Activated naive CD4-positive, alpha-beta T cell treated with anti-CD3 and anti-CD28 coated beads, Interleukin-2, amount 50 U/mL, for 16 hours (primary cell): ENCODE measurements around the gene MRC2.

ENCODE experiments used
- DNase-seq: peaks from one replicate; pipeline ENCODE4 v3.0.0-alpha.2; 2020

Gene MRC2

DNA sequence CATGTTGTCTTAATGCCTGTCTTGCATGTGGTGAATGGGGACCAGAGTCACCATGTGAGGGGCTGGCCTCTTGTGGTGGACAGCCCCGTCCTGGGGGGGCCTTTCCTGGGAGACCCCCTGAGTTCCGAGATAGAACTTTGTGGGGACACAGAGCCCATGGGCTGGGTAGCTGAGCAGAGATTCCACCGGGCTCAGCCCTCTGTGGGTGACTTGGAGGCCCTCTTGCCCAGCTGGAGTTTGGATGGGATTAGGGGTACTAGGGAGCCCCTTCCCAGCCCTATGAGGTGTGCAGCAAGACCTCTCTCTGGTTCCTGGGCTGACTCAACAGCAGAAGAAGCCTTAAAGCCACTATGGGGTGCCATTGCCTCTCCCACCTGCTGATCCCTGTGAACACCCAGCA lies 38.1 kb downstream of the MRC2 start:
- no peak for DNase-seq

DNA sequence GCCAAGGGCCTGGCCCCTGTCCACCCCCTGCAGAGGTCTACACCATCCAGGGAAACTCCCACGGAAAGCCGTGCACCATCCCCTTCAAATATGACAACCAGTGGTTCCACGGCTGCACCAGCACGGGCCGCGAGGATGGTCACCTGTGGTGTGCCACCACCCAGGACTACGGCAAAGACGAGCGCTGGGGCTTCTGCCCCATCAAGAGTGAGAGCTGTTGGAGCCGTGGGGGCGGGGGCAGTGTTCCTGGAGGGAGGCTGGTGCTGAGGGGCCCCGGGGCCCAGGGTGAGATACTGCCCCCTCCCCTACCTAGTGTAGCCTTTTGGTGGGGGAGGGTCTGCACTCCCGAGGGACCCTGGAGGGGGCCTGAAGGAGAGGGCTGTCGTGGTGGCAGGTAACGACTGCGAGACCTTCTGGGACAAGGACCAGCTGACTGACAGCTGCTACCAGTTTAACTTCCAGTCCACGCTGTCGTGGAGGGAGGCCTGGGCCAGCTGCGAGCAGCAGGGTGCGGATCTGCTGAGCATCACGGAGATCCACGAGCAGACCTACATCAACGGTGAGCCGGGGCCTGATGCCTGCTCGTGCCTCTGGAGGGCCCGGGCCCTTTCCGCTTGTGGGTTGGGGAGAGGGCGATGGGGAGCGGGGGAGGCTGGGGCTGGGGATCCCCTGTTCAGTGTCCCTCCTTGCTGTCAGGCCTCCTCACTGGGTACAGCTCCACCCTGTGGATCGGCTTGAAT lies 38.8 kb downstream of the MRC2 start:
- DNase-seq = no peak

DNA sequence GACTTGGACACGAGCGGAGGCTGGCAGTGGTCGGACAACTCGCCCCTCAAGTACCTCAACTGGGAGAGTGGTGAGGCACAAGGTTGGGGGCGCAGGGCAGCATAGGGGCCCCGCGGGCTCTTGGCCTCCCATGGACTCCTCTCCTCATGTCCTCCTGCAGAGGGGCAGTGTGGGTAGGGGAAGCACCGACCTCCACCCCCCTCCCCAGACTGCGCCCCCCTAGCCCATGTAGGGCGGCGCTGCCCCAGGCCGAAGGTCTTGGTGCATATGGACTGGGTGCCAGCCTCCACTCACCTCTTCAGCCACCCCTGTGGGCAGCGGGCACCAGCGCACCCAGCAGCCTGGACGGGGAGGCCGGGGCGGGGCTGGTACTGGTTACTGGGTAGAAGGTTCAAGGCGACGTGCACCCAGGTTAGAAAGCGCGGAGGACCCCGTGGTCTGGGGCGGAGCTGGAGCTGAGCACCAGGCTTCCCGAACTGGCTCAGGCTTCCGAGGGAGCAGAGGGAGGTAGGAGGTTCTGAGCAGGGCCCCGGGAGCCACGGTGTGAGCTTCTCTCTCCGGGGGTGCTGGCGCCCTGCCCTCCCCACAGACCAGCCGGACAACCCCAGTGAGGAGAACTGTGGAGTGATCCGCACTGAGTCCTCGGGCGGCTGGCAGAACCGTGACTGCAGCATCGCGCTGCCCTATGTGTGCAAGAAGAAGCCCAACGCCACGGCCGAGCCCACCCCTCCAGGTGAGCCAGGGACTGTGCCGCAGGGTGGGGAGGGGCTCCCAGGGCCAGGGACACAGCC lies 39.5 kb downstream of the MRC2 start:
- no peak for DNase-seq

DNA sequence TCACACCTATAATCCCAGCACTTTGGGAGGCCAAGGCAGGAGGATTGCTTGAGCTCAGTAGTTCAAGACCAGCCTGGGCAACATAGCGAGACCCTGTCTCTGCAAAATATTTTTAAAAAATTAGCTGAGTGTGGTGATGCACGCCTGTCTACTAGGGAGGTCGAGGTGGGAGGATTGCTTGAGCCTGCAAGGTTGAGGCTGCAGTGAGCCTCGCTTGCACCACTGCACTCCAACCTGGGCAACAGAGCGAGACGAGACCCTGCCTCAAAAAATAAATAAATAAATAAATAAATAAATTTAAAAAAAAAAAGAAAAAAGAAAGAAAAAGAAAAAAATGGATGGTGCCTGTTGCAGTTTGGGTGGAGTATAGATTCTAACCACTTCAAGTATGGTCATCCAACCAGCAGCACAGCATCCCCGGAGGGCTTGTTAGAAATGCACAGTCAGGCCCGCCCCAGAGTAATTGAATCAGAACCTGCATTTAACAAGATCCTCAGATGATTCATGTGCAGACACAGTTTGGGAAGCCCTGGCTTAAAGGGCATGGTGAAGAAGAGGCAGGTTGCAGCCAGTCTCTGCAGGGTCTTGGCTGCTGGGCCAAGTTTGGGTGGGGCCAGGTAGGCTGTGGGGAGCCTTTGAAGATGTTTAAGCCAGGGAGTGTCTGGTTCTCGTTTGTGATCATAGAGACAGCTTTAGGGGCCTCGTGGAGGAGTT lies 40.8 kb downstream of the MRC2 start:
- no peak for DNase-seq

DNA sequence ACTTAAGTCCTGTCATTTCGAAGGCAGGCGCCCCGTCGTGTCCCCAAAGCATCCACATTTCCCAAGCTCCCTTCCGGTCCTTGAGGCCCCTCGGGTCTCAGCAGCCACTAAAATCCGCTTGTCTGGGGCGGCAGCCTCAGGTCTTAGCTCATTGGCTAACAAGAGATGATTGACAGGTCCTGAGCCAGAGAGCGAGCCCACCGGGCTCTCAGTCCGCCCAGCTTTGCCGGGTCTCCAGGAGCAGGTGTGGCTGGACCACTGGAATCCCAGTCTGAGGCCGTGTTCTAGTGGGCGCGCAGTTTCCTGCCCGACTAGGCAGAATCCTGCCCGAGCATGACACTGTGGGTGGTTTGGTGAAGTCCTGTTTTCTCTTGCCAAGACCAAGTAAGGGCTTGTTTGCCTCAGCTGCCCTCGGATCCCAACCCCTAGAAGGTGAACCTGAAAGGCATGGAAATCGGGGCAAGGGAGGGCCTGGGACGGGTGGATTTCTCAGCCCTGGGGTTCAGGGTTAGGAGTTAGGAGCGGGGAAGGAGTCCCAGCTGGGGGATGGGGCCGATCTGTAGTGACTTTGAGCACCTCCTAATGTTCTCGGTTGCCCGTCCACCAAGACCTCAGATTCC lies 42.8 kb downstream of the MRC2 start:
- DNase-seq = no peak

DNA sequence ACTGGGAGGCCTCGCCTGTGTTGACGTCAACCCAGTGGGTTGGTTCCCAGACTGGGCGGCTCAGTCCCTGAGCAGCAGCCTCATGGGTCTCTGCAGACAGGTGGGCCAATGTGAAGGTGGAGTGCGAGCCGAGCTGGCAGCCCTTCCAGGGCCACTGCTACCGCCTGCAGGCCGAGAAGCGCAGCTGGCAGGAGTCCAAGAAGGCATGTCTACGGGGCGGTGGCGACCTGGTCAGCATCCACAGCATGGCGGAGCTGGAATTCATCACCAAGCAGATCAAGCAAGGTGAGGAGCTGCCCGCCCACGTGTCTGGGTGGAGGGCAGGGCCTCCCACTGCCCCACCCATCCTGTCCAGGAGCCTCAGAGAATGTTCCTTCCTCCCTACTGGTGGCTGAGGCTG lies 44.1 kb downstream of the MRC2 start:
- DNase-seq = no peak

DNA sequence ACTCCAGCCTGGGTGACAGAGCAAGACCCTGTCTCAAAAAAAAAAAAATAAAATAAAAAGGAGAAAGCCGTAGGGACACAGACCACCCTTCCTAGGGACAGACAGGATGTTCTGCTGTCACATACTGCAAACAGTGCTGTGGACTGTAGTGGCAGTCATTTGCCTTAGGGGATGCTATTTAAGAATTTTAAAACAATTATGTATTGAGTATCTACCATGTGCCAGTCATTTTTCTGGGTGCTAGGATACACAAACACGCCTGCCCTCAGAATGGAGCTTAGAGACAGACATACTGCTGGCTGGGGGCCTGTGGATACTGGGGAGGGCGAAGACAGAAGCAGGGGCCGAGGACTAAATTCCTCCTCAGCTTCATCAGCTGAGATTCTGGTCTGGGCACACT lies 45.5 kb downstream of the MRC2 start:
- no peak for DNase-seq

DNA sequence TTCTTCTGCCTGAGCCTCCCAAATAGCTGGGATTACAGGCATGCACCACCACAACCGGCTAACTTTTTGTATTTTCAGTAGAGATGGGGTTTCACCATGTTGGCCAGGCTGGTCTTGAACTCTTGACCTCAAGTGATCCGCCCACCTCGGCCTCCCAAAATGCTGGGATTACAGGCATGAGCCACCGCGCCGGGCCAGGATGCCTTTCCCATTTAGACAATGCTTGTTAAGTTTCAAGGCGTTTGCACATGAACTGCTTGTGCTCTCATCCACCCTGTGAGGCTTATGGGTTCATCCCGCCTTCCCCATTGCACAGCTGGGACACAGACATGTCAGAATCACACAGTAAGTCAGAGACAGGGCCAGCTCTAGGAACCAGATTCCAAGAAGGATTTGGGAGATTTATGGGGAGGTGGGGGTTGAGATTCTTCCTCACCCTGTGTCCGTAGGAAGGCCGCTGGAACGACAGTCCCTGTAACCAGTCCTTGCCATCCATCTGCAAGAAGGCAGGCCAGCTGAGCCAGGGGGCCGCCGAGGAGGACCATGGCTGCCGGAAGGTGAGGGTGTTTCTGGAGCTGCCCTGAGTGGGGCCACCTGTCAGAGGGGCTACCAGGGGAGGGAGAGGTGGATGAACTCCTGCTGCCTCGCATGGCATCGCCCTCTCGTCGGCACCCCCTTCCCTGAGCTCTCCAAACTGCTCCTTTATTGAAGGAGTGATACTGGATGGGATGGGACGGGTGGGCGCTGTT lies 46.3 kb downstream of the MRC2 start:
- no peak for DNase-seq

DNA sequence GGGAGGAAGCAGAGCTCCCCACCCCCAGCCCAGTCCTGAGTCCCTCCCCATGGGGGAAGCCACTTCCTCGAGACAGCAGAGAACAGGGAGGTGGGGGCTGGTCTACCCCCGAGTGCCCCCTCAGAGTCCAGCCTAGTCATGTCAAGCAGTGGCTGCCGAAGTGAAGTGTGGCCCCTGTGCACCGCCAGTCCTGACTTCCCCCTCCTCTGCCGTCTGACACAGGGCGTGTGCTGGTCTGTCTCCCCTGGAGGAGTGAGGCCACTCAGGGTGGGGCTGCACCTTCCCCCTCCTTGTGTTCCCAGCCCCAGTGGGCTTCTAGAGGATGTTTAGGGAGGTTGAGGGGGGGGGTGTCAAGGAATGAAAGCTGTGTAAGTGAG lies 46.9 kb downstream of the MRC2 start:
- no peak for DNase-seq

DNA sequence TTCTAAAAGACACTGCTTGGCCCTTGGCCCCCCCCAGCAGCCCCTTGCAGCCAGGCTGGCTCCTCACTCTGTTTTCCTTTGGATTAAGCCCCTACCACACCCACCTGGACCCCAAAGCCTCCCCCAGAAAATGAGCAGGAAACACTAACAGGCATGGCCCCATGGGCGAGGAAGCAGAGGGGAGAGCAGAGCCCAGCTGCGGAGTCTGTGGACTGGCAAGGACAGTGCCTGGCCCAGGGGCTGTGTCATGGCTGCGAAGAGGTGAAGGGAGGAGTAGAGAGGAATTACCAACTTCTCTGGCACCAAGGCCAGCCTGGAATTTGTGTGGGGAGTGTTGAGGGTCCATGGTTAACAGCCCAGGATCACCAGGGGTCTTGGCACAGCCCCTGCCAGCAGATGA lies 47.4 kb downstream of the MRC2 start:
- DNase-seq = no peak

DNA sequence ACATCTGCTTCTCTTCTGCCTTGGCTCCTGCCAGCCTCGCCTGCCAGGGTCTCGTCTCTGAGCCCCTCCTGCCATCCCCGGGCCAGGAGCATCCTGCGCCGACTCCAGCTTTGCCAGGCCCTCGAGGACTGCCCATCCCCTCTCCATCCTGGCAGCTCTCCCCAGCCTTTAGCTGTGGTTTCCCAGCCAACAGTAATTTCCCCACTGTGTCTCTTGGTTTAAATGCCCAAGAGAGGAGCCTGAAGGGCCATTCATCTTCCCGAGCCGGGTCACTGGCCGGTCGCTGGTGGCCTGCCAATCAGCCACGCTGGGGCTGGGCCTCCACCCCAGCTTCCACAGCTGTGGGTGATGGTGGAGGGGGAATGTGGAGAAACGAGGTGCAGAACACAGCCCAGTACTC lies 47.8 kb downstream of the MRC2 start:
- no peak for DNase-seq

DNA sequence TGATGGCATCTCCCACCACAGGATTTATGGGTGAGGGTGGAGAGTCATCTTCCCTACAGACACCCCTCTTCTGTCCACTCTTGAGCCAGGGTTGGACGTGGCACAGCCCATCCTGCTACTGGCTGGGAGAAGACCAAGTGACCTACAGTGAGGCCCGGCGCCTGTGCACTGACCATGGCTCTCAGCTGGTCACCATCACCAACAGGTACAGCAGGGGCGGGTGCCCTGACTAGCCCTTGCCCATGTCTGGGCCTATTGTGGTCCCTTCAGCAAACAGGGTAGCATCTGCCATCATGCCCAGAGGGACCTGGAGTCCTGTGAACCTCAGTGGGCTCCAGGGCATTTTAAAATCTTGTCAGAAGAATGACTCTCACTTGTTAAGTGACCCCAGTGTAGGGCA lies 48.2 kb downstream of the MRC2 start:
- no peak for DNase-seq

DNA sequence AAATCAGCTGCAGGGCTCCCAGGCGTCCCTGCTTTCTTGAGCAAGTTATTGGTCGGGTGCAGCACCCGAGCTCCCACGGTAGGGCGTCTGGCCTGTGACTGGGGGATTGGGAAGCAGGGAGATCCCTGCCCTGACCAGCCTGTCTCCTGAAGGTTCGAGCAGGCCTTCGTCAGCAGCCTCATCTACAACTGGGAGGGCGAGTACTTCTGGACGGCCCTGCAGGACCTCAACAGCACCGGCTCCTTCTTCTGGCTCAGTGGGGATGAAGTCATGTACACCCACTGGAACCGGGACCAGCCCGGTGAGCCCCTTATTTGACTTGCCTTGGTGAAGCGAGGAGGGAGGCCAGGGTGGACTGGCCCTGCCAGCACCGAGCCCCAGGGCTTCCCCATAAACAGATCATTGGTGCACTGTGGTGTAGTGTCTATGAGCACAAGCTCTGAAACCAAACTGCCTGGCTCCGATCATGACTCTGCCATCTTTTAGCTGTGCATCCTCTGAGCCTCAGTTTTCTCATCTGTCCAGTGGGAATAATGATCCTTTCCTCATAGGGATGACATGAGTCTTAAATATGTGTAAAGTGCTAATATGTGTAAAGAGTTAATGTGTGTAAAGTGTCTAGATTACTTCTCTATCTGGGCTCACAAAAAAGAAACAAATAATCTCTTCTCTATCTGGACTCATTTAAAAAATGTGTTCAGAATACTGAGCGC lies 48.9 kb downstream of the MRC2 start:
- DNase-seq = no peak

DNA sequence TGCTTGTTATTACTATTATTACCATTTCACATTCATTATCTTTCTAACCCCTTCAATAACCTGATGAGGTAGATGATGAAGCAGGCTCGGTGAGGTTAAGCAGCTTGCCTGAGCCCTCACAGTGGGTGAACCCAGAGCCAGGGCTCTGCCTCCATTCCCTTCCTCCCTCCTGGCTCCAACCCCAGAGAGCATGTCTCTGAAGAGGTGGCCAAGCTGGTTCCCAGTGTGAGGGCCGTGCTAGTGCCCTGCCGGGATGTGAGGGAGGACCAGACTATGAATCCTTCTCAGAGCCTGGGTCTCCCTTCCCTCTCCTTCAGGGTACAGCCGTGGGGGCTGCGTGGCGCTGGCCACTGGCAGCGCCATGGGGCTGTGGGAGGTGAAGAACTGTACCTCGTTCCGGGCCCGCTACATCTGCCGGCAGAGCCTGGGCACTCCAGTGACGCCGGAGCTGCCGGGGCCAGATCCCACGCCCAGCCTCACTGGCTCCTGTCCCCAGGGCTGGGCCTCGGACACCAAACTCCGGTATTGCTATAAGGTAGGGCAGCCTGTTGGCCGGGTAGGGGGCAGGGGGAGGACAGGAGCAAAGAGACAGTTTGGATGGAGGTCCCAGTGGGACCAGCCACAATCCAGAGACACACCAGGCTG lies 49.6 kb downstream of the MRC2 start:
- DNase-seq = no peak

DNA sequence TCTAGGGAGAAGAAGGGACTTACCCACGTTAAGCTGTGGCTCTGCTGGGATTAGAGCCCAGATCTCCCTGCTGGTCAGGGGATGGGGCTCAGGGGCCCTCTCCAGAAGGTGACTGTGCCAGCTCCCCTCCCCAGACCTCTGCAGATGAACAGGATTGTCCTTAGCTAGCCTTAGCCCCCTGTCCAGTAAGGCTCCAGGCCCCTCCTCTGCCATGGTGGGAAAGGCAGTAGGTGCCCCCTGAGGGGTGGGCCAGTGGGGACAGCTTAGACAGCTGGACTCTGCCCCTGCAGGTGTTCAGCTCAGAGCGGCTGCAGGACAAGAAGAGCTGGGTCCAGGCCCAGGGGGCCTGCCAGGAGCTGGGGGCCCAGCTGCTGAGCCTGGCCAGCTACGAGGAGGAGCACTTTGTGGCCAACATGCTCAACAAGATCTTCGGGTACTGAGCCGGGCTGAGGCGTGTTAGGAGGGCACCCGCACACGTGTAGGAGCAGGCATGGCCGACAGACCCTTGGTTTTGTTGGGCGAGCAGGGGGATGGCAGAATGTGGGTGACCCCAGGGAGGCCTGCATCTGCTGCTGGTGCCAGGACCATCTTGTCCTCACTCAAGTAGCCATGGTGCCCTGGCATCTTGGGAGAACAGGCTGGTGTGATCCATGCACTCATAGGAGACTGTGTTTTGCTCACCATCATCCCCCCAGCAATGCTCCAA lies 50.9 kb downstream of the MRC2 start:
- no peak for DNase-seq

DNA sequence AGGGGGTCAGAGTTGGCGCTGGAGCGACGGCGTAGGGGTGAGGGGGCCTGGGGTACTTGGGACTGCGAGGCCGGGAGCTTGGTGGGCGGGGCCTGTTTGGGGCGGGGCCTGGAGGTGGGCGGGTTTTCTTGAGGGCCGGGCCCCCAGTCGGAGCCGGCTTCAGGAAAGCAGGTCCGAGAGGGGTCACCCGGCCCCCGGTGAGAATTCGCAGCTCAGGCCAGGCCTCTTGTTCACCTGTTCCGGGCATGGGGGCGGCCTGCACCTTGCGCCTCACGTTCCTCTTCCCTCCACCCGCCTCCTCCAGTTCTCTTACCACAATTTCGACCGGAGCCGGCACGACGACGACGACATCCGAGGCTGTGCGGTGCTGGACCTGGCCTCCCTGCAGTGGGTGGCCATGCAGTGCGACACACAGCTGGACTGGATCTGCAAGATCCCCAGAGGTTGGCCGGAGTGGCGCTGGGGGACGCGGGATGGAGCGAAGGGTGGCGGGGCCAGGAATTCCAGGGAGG lies 52.5 kb downstream of the MRC2 start:
- no peak for DNase-seq

DNA sequence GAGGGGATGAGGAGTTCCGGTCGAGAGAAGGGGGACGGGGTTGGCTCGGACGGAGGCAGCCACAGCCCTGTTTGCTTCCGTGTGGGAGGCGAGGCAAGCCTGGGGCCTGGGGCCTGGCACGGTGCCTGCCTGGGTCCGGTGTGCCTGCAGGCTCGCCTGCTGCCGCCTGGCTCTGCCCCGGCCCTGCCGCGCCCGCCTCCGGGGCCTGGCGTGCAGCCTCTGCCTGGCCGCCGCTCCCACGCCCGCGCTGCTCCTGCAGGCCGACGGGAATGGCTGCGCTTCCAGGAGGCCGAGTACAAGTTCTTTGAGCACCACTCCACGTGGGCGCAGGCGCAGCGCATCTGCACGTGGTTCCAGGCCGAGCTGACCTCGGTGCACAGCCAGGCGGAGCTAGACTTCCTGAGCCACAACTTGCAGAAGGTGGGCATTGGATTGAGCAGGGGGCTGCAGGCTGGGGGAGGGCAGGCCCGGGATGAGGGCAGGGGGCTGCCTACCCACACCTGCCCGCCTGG lies 53.1 kb downstream of the MRC2 start:
- DNase-seq = no peak

DNA sequence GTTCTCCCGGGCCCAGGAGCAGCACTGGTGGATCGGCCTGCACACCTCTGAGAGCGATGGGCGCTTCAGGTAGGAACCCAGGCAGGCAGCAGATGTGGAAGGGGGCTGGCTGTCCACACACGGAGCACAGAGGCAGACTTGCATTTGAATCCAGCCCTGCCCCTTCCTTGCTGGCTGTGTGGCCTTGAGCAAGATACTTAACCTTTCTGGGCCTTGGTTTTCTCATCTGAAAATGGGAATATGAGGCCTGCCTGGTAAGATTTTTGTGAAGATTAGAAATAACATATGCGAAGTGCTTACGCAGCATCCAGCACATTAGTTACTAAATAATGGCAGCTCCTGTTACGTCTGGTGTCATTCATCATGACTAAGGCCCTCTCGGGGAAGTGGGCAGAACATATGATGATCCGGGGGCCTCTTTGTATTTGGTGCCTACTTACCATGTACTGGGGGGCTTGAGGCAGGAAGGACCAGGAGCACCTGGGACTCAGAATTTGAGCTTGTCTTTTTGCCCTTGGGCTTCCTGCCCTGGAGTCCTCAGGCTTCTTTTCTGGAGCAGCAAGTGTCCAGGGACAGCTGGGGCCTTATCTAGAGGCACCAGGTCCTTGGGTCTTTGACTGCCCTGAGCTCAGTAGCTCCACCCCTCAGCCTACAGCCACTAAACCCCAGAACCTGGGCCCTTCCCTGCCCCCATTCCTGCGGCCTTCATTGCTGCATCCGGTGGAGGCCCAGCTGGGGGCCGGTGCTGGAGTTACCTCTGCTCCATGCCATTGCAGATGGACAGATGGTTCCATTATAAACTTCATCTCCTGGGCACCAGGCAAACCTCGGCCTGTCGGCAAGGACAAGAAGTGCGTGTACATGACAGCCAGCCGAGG lies 53.8 kb downstream of the MRC2 start:
- no peak for DNase-seq

DNA sequence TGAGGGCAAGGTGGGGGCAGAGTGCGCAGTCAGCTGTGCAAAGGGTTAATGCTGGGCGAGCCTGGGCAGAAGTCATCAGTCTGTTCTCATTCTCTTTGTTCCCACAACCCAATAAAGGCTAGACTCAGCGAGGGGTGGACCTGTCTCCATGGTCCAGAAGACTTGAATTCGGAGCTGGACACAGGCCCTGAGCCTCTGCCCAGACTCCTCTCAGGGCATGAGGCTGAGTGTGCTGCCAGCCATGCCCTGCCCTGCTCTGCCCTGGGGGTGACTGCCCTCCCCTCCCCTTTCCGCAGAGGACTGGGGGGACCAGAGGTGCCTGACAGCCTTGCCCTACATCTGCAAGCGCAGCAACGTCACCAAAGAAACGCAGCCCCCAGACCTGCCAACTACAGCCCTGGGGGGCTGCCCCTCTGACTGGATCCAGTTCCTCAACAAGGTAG lies 54.5 kb downstream of the MRC2 start:
- DNase-seq = no peak
